HT1080 (cell line): Measurements from ENCODE around the gene VEPH1. TPM values are rescaled to one million over a fixed set of nuclear protein-coding genes. Genes with fewer than 3 reads are reported as not detected.
"Not testable (repeated sequence)": the region's sequence is repeated elsewhere in the genome, so short reads cannot be mapped to it uniquely, and the experiment has no call there.

Experiments
- DNase-seq: peaks from one replicate; pipeline ENCODE4 v3.0.0-alpha.2; 2015; ENCODE audit warnings: low read depth
- total RNA-seq: library from RNA; depleted of rRNA; stranded (reverse); fragments of >200 nt; shearing (Covaris generic); gene quantifications from 2 replicates; pipeline ENCODE4 v1.2.3, GENCODE V29; 2014

VEPH1 gene
- total RNA-seq, 1 experiment from 2014 or later, result 91.1 TPM

DNA sequence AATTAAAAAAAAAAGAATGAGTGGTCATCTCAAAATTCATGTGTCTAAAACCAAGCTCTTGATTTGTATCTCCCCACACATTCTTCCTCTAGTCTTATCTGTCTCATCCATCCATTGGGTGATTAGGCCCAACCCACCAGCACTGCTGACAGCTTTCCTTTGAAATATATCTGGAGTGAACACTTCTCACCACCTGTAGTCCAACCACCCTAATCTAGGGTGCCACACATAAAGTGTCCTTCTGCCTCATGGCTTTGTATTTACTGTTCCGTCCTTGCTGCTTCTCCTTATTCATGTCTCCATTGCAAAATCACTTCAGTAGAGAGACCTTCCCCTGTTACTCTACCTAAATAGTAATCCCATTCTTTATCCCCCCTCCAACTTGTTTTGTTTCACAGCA lies 149.0 kb downstream of the VEPH1 start:
- no peak for DNase-seq

DNA sequence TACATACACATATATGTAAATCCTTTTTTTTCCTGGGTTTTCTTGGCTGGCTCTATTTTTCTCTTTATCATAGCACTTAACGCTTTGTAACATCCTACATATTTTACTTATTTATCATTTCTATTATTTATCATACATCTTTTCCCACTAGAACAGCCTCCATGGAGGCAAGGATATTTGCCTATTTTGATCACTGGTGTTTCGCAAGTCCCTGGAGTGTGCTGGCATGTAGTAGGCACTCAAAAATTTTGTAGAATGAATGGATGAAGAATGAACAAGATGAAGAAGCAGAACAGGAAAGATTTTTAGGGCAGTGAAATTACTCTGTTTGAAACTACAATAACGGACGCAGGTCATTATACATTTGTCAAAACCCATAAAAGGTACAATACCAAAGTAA lies 149.6 kb downstream of the VEPH1 start:
- no peak for DNase-seq

DNA sequence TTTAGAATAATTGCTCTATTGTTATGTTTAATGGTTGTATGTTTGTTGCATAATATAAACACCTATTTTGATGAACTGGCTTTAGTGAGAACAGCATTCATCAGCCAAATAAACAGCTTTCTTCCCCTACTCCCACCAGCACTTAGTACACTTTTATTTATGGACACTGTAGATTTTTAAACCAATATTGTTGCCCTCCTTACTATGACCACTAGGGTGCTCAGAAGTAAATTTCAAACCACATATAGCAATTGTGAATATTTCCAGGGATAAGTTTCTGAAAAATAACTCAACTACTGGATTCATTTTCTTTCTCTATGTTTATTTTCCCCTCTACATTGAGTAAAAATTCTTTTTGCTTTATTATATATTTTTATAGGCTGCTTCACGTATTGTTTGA lies 151.2 kb downstream of the VEPH1 start:
- peak; percentile 30 for DNase-seq

DNA sequence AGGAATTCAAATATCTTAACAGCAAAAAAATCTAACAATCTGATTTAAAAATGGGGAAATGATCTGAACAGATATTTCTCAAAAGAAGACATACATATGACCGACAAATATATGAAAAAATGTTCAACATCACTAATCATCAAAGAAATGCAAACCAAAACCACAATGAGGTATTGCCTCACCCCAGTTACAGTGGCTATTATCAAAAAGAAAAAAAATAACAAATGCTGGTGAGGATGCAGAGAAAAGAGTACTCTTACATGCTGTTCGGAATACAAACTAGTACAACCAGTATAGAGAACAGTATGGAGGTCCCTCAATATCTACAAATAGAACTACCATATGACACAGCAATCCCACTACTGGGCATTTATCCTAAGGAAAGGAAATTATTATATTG lies 152.6 kb downstream of the VEPH1 start:
- not testable (repeated sequence) for DNase-seq

DNA sequence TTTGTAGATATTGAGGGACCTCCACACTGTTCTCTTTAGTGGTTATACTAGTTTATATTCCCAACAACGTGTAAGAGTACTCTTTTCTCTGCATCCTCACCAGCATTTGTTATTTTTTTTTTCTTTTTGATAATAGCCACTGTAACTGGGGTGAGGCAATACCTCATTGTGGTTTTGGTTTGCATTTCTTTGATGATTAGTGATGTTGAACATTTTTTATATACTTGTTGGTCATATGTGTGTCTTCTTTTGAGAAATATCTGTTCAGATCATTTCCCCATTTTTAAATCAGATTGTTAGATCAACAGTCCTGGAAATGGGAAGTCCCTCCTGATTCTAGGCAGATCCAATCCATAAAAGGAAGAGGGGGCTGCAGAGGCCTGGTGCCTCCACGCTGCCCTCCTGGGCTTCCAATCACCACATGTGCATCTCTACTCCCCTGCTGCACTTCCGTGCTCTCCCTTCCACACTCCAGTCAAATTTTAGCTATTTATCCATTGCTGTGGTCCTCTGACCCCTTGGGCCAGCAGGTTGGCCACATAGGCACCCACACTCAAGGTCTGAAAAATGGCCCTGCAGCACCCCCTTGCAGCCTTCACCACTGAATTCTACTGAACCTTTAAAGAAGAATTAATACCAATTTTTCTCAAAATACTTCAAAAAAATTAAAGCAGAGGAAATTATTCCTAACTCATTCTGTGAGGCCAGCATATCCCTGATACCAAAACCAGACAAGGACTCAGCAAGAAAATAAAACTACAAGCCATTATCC lies 154.7 kb downstream of the VEPH1 start:
- peak; percentile 50 for DNase-seq

DNA sequence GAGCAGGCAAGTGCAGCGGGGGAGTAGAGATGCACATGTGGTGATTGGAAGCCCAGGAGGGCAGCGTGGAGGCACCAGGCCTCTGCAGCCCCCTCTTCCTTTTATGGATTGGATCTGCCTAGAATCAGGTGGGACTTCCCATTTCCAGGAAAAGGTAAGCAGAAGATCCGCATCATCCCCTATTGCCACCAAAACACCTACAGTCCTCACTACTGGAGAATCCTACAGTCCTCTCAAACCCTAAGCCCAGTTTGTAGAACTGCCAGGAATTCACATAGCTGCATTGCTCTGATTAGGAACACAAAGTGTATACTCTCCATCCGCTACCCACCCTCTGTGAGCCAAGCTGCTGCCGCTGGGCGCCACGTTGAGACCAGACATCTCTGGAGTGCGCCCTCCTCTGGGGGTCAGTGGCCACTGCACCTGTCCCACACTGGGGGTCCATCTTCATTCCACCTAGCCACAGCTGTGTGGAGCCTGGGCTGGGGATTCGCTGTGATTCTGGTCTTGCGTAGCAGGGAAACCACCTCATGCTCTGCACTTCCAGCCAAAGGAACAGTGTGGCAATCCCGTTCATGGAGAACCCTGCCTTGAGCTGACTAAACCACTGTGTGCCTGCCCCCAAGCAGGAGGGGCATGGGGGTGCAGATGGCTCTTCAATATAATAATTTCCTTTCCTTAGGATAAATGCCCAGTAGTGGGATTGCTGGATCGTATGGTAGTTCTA lies 155.5 kb downstream of the VEPH1 start:
- no peak for DNase-seq

DNA sequence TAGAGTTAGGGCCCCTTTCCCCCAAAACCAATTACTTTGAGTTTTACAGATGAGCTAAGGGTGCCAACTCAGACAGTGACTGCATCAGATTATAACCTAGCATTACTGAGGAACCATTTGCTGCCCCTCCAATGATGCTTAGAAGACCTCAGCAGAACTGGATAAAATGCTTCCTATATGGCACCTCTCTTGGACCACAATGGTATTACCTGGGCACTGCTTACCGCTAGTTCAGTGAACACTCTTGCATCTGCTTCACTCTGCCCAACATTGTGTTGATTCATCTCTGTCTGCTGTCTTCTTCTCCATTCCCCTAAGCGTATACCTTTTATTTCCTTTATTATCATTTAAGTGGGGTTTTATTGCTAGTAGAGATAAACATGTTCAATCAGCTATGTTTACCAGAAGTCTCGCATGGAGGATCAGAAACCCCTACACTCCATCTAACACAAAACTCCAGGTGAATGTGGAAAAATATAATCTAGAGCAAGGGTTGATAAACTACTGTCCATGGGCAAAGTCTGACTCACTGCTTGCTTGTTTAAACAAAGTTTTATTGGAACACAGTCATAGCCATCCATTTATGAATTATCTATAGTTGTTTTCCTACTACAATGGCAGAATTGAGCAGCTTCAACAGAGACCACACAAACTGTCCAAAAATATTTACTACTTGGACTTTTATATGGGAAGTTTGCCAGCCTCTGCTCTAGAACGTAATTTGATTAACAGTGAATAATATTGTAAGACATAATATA lies 166.8 kb downstream of the VEPH1 start:
- peak; percentile 19 for DNase-seq

DNA sequence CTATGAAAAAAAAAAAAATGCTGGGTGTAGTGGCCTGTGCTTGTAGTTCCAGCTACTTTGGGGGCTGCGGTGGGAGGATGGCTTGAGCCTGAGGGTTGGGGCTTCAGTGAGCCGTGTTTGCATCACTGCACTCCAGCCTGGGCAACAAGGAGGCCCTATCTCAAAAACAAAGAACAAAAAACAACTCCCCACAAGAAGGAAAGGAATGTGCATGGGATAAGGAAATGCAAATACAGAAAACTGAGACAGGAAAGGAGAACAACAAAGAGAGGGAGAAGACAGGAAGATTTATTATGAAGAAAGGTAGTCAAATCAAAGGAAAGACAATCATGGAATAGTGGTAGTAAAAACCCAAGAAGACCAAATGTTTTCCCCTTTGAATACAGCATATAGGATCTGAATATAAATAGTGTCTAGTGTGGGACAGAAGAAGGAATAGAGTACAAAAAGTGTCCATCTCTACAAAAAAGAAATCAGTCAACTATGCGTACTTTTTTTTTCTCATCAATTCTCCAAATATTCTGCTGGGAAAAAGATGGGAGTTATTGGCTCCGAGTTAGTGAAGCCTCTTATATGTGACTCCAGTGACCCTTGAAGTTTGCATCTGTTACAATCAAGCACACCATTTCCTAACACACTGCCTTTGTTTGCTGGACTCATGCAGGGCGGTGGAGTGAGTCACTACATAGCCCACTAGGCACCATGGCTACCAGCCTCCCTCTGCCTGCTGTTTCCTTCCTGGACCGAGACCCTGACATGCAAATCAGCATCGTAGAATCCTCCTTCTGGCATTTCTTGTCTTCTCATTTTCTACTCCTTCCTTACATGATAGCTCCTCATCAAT lies 167.8 kb downstream of the VEPH1 start:
- peak; percentile 97 for DNase-seq

DNA sequence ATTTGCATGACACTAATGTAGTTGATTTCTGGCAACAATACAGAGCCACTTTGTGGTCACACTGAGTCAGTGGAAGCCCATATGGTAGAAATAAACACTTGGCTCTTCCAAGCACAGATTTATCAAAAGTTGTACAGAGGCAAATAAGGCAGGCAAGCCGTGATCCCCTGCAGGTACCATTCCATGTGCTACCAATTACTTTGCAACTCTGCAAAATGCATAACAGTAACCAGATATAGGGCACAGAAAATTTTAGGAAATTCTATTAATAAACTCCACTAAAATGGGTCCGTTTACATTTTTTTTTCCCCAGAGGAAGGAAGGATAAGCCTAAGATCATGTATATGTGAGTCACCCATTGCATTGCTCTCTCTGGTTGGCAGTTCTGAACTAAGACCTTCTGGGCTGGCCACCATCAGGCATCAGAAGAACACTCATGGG lies 169.6 kb downstream of the VEPH1 start:
- peak; percentile 80 for DNase-seq

DNA sequence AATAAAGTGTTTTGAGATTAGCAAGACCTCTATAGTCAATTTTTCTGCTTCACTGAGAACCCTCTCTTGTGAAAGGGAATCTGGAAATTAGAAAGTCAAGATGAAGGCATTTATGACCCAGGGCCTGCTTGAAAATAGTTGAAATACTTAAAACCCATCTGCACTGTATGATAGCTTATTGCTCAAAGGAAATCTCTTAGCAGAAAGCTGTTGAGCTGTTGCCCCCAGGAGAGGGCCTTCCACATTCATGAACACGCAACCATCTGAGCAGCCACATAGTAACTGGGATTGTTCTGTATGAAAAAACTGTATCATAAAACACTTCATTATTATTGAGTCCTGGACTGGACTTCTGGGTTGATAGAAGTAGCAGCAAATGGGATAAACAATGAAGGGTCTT lies 173.0 kb downstream of the VEPH1 start:
- DNase-seq, result no peak

DNA sequence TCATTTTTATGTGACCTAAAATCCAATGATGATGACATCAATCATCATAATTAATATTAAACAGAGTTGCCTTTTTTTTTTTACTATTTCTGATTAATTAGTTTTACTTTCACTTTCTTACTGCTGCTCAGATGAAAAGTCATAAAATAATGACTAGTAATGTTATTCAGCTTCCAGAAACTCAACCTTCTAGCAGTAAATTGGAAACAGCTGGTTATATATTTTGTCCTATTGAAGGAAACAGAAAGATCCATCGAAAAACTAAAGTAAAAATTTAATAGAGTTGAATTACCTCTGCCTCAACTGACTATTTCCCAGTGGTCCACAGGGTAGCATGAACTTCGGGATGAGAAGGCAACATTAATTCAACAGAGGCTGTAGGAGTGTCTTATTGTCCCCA lies 173.7 kb downstream of the VEPH1 start:
- DNase-seq, result no peak

DNA sequence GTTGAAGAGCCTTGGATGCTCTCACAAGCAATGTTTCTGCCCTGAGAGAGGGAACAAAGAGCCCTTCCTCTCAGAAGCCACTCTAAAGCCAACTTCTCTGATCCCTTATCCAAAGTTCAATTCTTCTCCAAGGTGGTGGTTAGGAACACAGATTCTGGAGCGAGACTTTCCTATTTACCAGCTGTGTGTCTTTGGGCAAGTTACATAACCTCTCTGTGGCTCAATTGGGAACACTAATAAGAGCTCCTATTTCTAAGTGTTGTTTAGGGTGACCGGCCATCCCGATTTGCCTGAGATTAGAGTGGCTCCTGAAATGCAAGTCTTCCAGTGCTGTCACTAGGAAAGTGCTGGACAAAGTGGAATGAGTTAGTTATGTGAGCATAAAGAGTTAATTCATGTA lies 175.4 kb downstream of the VEPH1 start:
- no peak for DNase-seq

DNA sequence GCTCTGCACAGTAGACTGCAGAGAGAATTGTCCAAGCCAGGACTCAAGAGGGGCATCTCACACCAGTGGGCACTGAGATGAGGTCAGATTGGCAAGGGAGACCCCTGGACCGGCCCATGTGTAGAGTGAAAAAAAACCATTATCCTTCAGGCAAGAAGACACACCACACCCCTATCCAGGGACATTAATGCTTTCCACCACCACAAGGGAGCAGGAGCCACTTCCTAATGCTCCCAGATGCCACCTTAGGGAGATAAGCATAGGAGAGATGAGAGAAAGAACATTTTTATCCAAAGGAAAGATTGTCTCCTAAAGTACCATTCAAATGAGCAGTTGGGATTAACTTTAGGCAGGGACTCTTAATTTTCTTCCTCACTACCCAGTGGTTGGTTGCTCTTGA lies 176.2 kb downstream of the VEPH1 start:
- no peak for DNase-seq

DNA sequence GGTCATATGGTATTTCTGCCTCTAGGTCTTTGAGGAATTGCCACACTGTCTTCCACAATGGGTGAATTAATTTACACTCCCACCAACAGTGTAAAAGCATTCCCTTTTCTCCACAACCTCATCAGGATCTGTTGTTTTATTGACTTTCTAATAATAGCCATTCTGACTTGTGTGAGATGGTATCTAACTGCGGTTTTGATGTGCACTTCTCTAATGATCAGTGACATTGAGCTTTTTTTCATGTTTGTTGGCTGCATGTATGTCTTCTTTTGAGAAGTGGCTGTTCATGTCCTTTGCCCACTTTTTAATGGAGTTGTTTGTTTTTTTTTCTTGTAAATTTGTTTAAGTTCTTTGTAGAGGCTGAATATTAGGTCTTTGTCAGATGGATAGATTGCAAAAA lies 178.3 kb downstream of the VEPH1 start:
- not testable (repeated sequence) for DNase-seq

DNA sequence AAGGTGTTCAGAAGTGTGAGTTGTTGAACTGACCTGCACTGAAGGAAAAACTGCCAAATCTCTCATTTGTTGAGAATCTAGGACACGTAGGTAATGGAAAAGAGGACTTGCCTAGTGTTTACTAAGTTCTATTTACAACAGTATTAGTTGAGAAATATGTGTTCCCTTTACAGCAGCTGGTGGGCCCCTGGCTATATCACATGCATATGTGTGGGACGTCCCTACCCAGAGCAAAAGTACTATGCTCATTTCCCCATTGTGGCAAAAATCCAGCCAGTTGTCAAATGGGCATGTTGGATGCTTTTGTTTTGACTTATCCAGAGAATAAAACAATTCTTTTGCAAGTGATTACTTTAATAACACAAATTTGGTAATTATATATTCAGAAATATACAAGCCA lies 179.9 kb downstream of the VEPH1 start:
- no peak for DNase-seq

DNA sequence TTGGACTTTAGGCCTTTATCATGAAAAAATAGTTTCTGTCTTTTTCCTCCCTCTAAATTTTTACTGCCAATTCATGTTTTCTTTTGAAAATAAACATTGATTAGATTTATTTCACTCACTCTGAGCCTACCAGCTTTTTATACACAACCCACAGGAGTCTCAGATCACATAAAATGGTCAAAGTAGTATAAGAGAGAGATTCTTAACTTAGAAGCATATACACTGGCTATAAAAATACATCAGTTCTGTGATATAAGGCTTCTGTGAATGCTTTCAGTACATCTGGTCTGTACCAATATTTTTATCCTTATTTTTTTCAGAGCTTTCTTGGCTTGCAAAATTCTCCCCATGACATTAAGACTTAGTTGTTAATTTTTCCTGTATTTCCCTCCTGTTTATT lies 183.5 kb downstream of the VEPH1 start:
- no peak for DNase-seq

DNA sequence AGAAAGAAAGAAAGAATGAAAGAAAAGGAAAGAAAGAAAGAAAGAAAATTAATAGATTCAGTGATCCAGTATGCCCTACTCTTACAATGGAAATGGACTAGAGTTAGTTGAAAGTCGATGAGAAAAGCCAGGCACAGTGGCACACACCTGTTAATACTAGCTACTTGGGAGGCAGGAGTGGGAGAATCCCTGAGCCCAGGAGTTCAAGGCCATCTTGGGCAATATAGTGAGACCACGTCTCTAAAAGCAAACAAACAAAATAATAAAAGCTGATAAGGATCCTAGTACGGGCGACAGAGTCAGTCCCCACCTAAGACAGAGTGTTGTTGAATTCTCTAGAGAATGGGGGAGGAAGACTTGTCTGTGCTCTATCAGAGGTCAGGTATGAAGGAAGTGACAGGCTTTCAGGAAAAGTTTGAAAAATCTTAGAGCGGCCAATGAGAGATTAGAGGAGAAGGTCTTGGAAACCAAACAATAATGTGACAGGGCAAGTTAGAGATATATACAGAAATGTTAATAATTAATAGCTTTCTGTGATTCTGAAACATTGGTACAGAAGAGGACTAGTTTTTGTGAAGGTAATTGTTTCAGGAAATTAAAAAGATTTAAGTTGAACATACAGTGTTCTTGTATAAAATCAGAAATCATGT lies 184.5 kb downstream of the VEPH1 start:
- no peak for DNase-seq

DNA sequence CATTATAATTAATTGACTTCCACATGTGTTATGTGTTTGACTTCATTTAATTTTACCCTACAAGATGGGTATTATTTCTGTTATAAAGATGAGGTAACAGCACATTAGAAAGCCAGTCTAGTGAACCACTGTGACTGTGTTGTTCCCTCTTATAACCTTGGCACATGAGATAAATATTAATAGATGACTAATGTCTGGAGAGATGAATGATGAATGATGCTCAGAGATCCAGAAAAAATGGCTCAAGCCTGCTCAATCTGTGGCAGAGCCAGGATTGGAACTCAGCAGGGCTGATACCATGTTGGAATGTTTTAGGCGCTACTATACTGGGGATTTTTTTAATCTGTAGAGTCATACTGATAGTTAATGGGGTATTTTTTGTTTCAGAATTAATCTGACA lies 185.3 kb downstream of the VEPH1 start:
- no peak for DNase-seq

DNA sequence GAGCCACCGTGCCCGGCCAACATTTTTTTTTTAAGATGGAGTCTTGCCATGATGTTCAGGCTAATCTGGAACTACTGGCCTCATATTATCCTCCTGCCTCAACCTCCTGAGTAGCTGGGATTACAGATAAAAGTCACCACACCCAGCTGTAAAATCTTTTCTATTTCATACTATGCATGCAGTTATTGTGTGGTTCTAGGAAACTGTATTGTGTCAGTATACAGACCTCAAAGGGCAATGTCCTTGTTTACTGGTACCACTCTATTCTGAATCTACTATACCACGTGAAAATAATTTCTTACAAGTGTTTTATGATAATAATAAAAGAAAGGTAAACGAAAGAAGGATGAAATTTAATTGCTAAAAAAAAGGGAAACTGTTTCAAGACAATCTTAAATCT lies 190.0 kb downstream of the VEPH1 start:
- no peak for DNase-seq

DNA sequence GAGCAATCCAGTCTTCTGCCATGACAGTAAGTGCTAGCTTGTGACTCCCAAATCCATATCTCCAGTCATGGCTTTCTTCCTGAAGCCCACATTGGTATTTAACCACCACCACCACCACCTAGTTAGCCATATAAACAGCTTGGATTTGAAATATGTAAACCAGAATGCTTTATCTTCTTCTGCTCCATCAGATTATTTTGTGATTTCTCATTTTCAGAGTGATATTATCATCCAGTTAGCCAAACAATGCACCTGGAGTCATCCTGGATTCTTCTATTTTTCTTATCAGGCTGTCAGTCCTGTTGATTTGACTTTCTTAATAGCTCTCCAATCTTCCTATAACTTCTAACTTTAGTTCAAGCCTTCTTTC lies 190.9 kb downstream of the VEPH1 start:
- no peak for DNase-seq
